ENCODE measurements around the gene FZR1. TPM values are rescaled to one million over a fixed set of nuclear protein-coding genes. Genes with fewer than 3 reads are reported as not detected.
"Not testable (repeated sequence)": the region's sequence is repeated elsewhere in the genome, so short reads cannot be mapped to it uniquely, and the experiment has no call there.

FZR1 gene
- total RNA-seq, 2 donors from 2014 or later = 32.2 to 64.9 TPM

- TF ChIP-seq POLR2AphosphoS5 (IDR thresholded peaks at IDR 0.05) (peak; percentile 3), POLR2A (IDR thresholded peaks at IDR 0.05) (no peak)
- Histone ChIP-seq H3K4me1 (replicated peaks) (no peaks in the 10 kb centered on the region), H3K27ac (peak overlapping the region; percentile 10 to 36), H3K36me3 (no peaks in the 10 kb centered on the region), H3K9me3 (no peaks in the 10 kb centered on the region), H3K4me3 (peak overlapping the region in 1 of 2 donors; percentile 10), H3K27me3 (replicated peaks; ENCODE audit: insufficient read depth) (no peaks in the 10 kb centered on the region)
- intact Hi-C loops (cut with DNase I) = loop anchor here (10.0 kb wide), 1 partner anchor 72 kb away; the partner anchor contains the start of genes DOHH and FZR1
- WGBS = 55% methylated on average over 58 of the region's 78 CpGs
- DNase-seq (ENCODE audit: low spot score) = peak; percentile 23
Measured at GRCh38 chr19:3576696-3577443, 70.8 kb downstream of the FZR1 start.

- Histone ChIP-seq H3K9me3 (no peaks in the 10 kb centered on the region), H3K4me3 (no peak overlapping the region), H3K27me3 (replicated peaks; ENCODE audit: insufficient read depth) (no peaks in the 10 kb centered on the region), H3K36me3 (no peaks in the 10 kb centered on the region), H3K27ac (no peak overlapping the region), H3K4me1 (replicated peaks) (no peaks in the 10 kb centered on the region)
- DNase-seq (ENCODE audit: low spot score) = no peak
- TF ChIP-seq CTCF (IDR thresholded peaks at IDR 0.05) = no peak
- TF ChIP-seq POLR2AphosphoS5 (IDR thresholded peaks at IDR 0.05) = no peak
- TF ChIP-seq POLR2A (IDR thresholded peaks at IDR 0.05) = no peak
- 93% methylated on average over 60 of the region's 60 CpGs for WGBS
- intact Hi-C loops (cut with DNase I) = loop anchor here (10.0 kb wide), 1 partner anchor 73 kb away; the partner anchor contains the start of genes DOHH and FZR1
Measured at GRCh38 chr19:3577723-3578344, 71.7 kb downstream of the FZR1 start.

GRCh38 chr19:3578390-3578789, 72.3 kb downstream of the FZR1 start:
- intact Hi-C loops (cut with DNase I) = loop anchor here (10.0 kb wide), 1 partner anchor 74 kb away; the partner anchor contains the start of genes DOHH and FZR1
- no peak overlapping the region for H3K27ac ChIP-seq
- 84% methylated on average over 17 of the region's 17 CpGs for WGBS

GRCh38 chr19:3580156-3580934, 74.2 kb downstream of the FZR1 start:
- DNase-seq (ENCODE audit: low spot score) = no peak
- intact Hi-C loops (cut with DNase I) = no loop called here
- H3K9me3 ChIP-seq = no peaks in the 10 kb centered on the region
- TF ChIP-seq CTCF (IDR thresholded peaks at IDR 0.05) (no peak), POLR2AphosphoS5 (IDR thresholded peaks at IDR 0.05) (peak; percentile 12)
- 41% methylated on average over 11 of the region's 11 CpGs for WGBS
- H3K36me3 ChIP-seq = no peaks in the 10 kb centered on the region
- H3K27ac ChIP-seq = no peak overlapping the region
- no peaks in the 10 kb centered on the region for H3K27me3 ChIP-seq (replicated peaks; ENCODE audit: insufficient read depth)
- H3K4me1 ChIP-seq (replicated peaks) = no peaks in the 10 kb centered on the region
- no peak overlapping the region for H3K4me3 ChIP-seq

More at GRCh38 chr19:3578390-3578789, 72.3 kb downstream of the FZR1 start:
- Histone ChIP-seq H3K27me3 (replicated peaks; ENCODE audit: insufficient read depth) (no peaks in the 10 kb centered on the region), H3K9me3 (no peaks in the 10 kb centered on the region), H3K4me3 (no peak overlapping the region), H3K36me3 (no peaks in the 10 kb centered on the region), H3K4me1 (replicated peaks) (no peaks in the 10 kb centered on the region)
- TF ChIP-seq POLR2AphosphoS5 (IDR thresholded peaks at IDR 0.05) = no peak
- no peak for TF ChIP-seq CTCF (IDR thresholded peaks at IDR 0.05)
- TF ChIP-seq POLR2A (IDR thresholded peaks at IDR 0.05) = no peak
- DNase-seq (ENCODE audit: low spot score) = no peak

GRCh38 chr19:3581792-3582191, 75.7 kb downstream of the FZR1 start:
- H3K4me1 ChIP-seq (replicated peaks); intact Hi-C loops (cut with DNase I); H3K27ac ChIP-seq; H3K36me3 ChIP-seq; DNase-seq (ENCODE audit: low spot score); H3K27me3 ChIP-seq (replicated peaks; ENCODE audit: insufficient read depth); H3K9me3 ChIP-seq; H3K4me3 ChIP-seq: not testable (repeated sequence)
- 93% methylated on average over 4 of the region's 4 CpGs for WGBS

- WGBS = 84% methylated on average over 15 of the region's 15 CpGs
- H3K27me3 ChIP-seq (replicated peaks; ENCODE audit: insufficient read depth); DNase-seq (ENCODE audit: low spot score); H3K4me3 ChIP-seq; H3K36me3 ChIP-seq; H3K9me3 ChIP-seq; H3K27ac ChIP-seq; intact Hi-C loops (cut with DNase I); H3K4me1 ChIP-seq (replicated peaks): not testable (repeated sequence)
Measured at GRCh38 chr19:3584036-3584802, 78.1 kb downstream of the FZR1 start.

All from prostate gland (tissue), 2 donors.